SKM-1 (cell line): ENCODE data around the gene AHSP.
"Not testable (repeated sequence)": the region's sequence is repeated elsewhere in the genome, so short reads cannot be mapped to it uniquely, and the experiment has no call there.

Source experiments
- DNase-seq: peaks from one replicate; lab custom pipeline; 2025; ENCODE audit not compliant: unreplicated experiment; lab: John Stamatoyannopoulos, UW

Gene AHSP

DNA sequence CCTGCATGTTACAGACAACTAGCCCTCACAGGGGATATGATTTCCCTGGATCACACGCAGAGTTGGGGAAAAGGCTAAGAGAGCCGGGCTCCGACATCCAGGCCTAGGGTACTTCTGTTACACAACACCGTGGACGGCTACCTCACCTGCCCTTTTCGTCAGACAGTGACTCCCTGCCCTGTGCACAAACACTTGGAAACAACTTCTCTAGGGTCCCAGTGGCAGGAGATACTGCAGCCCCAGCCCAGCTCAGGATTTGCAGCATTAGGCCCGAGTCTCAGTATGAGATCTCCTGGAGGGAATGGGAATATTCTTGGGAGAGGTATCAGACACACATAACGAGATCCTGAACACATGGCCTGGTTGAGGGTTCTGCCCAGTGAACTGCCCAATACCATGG, 27.8 kb upstream of the AHSP start:
- DNase-seq, result no peak

GRCh38 chr16:31501226-31501965, 26.3 kb upstream of the AHSP start:
- no peak for DNase-seq

- no peak for DNase-seq
Measured at GRCh38 chr16:31501966-31502348, 25.7 kb upstream of the AHSP start.

DNA sequence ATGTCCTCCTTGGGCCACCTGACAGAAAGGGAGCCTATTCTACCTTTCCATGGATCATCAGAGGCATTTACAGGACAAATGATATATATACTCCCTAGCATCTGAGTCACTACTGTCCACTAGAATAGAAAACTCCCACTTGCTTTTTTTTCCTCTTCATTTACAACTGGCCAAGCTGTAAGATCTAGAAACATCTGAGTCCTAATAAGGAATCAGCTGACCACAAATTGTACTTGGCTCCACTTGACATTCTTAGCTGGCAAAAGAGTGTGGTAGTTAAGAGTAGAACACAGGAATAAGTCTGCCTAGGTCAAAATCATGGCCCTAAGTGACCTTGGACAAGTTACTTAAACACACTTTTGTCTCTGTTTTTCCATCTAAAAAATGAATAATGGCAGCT, 24.7 kb upstream of the AHSP start:
- DNase-seq, result no peak

DNA sequence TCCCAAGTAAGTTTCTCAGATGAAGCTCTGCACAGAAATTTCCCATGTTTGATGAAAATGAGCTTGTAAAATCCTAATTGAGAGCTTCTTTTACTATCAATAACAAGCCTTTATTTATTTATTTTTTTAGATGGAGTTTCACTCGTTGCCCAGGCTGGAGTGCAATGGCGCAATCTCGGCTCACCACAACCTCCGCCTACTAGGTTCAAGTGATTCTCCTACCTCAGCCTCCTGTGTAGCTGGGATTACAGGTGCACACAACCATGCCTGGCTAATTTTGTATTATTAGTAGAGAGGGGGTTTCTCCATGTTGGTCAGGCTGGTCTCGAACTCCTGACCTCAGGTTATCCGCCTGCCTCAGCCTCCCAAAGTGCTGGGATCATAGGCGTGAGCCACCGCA, 24.1 kb upstream of the AHSP start:
- not testable (repeated sequence) for DNase-seq

GRCh38 chr16:31504159-31504558, 23.5 kb upstream of the AHSP start:
- no peak for DNase-seq

DNA sequence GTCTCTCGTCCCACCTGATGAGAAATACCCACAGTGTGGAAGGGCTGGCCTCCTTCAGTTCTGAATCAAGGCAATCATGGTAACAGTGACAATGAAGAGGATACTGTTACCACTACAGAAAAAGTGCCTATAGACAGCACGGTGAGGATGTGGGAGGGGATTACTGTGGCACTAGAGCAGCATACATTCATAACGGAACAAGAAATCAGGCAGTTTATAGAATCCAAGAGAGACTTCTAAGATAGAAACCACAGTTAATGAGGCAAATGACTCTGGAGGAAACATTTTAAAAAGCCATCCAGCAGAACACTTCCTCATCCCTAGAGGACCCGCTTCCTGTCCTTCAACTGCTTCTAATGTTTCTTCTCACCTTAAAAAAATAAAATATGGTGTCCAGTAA, 22.2 kb upstream of the AHSP start:
- no peak for DNase-seq

GRCh38 chr16:31507617-31507928, 20.1 kb upstream of the AHSP start:
- no peak for DNase-seq

DNA sequence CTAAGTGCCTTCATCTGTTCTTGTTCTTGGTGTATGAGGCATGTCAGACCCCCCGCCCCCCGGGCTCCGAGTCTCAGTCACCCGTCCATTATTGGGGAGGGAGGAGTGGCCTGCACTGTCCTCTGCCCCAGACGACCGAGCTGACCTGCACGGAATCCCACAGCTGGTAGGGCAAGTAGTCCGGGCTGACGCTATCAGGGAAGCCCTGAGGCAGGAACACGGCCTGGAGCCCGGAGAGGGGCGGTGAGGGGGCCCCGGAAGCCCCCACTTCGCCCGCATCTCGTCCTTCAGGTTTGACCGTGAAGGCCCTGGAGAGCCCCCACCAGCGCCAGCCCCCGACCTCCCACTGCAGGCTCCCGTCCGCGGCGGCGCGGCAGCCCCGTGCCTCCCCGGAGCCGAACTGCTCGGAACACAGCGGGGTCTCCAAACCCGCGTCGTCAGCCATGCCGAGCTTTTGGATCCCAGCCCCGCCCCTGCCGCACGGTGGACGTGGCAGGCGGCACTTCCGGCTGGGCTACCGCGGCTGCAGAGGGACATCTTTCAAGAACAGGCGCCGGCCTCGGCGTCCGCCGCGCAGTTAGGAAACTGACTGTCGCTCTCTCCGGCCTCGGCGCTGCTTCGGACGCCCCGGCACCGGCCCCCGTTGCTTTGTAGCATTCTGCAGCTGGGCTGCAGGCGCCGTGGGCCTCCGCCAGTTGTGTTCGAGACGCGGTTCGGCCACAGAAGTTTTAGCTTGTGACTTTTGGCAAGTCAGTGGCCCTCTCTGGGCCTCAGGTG, 19.6 kb upstream of the AHSP start, which contains the start of gene RUSF1:
TSS of gene RUSF1 (minus strand) at position 463 of the 777 bp plus-strand sequence. CDS start at position 445, 18 bp downstream.
- DNase-seq, result peak; percentile 54

DNA sequence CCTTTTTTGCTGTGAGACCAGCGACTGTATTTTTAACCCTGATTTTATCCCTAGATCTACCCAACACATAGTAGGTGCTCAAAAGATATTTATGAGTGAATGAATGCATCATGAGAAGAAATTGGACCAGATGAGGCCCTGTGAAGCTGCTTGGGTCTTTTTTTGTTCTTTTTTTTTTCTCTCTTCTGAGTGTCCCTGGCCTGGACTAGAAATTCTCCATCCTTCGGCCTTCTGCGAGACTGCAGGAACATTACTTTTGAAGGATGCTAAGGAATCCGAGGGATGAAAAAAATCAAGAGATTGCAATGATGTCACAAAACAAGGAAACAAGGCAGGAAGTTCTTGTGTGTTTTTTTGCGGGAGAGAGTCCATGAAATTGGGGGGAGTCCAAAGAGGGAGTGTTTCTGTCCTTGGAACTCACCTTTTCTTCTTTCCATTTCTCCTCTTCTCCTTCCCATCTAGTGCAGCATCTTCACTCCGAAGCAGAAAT, 18.9 kb upstream of the AHSP start:
- DNase-seq, result no peak

DNA sequence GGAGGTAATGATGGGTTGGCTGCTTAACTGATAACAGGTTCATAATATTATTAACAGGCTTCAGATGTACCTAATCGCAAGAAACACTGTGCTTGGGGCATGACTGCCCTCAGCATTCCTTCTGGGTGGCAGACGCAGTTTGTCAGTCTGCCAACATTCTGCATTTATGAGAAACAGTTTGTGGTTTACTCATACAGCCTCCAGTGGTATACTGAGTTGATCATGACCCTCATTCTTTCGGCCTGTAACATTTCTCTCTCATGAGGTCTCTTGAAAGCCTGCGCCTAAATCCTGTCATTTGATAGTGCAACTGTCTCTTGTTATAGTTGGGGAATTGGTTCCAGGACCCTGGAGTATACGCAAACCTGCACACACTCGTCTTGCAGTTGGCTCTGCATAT, 14.6 kb upstream of the AHSP start:
- no peak for DNase-seq

DNA sequence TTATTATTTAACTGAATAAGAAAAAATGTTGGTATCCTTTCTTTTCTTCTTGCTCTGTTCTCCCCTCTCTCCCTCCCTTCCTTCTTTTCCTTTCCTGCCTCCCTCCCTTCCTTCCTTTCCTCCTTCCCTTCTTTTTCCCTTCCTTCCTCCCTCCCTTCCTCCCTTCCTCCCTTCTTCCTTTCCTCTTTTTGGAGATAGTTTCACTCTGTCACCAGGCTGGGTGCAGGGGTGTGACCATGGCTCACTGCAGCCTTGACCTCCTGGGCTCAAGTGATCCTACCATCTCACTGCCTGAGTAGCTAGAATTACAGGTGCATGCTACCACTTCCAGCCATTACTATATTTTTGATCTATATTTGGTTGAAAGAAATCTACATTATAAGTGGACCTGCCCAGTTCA, 13.8 kb upstream of the AHSP start:
- no peak for DNase-seq

DNA sequence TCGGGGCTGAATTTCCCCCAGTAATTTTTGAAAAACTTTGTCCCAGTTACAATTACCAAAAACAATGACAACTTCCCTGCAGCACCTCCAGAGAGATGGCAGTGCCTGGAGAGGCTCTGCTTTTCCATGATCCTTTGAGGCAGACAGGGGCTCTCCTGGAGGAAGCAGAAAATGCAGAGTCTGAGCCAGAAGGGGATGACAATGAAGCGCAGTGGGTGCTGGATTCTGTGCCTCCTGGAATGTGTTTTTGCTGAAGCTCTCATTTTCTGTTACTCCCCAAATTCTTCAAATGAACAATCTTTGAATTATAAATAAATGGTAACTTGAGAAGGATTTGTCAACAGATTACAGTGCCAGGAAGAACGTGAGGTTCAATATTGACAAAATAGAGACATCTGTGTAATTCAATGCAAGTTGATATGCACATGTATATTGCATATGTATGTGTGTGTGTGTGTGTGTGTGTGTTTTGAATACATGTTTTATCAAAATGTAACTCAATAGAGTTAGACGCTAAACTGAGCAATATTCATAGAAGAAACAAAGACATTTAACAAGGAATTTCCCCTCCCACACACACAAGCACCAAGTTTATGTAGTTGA, 9.8 kb upstream of the AHSP start:
- no peak for DNase-seq

- DNase-seq, result no peak
Measured at GRCh38 chr16:31519759-31520431, 7.8 kb upstream of the AHSP start.

DNA sequence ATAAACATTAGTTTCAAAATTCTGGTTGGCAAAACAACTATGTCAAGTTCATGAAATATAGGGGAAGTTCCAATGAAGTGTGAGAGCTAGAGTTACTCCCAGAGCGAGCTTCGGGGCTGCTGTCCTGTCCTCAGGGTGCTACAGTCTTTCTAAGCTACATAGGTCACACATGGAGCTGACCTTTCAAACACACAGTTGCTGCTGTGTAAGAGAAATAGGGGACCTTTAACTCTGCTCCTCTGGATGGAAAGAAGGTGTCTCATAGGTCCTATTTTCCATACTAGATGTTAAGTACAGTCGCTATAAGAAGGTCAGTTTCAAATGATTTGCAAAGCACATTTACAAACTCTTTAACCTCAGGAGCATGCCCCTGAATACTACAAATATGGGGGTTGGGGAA, 6.3 kb upstream of the AHSP start:
- no peak for DNase-seq

GRCh38 chr16:31522071-31522470, 5.6 kb upstream of the AHSP start:
- DNase-seq, result no peak

DNA sequence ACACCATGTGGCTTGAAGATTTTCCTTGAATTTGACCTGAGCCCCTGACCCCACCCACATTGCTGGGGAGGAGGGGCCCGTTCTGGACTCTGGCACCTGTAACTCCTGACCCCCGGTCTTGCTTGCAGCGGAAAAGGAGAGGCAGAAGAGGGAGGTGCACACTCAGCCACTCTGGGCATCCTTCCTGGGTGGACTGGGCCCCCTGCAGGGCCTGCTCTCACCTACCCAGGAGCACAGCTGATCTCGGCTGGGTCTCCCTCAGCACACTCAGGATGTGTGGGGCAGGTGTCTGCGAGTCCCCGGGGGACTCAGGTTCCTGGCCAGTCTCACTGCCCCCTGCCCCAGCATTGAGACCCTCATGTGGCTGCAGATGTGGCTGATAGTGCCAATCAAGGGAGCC, 3.9 kb upstream of the AHSP start:
- not testable (repeated sequence) for DNase-seq

- no peak for DNase-seq
Measured at GRCh38 chr16:31525113-31525512, 2.6 kb upstream of the AHSP start.

- no peak for DNase-seq
Measured at GRCh38 chr16:31528523-31529107, 915 bp downstream of the AHSP start.

DNA sequence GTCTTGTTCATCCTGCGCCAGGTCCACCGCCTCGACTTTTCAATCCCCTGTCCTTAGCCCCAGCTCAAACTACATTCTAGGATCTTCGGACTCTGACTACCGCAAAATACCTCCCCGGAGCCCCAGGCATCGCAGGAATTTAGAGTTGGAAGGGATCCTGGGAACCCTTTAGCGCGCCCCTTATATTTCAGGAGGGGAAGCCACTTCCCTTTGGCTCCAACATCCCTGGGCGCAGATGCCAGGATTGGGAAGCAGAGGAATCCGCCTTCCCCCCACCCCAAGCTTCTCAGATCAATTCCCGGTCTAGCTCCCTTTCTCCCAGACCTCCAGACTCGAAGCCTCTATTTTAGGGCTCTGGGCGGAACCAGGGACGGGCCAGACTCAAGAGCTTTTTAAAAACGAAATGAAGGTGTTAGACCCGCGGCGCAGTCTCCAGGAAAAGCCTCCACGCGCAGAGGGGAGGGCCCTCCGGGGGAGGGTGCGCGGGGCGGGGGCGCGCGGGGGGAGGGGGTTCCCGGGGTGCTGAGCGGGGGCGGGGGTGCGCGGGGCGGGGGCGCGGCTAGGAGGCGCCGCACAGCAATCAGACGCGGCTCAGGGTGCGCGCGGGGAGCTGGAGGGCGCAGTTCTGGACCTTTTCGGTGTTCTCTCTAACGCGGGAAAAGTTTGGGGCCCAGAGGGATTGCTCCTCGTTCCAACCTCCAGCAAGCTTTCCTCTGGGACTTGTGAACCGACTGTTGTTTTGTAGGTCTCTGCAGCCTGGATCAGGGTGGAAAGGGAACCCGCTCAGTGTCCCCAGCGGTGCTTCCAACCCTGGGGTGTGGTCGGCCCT, 1.6 kb downstream of the AHSP start:
- no peak for DNase-seq
